OCI-M2 (cell line): ENCODE data around the gene LNPK.
A peak's percentile ranks its signal among the peaks of the same experiment; 100 is the strongest.
"Not testable (repeated sequence)": the region's sequence is repeated elsewhere in the genome, so short reads cannot be mapped to it uniquely, and the experiment has no call there.

Experiments
- DNase-seq: peaks from one replicate; lab custom pipeline; 2025; ENCODE audit not compliant: unreplicated experiment; lab: John Stamatoyannopoulos, UW

LNPK gene, protein sequence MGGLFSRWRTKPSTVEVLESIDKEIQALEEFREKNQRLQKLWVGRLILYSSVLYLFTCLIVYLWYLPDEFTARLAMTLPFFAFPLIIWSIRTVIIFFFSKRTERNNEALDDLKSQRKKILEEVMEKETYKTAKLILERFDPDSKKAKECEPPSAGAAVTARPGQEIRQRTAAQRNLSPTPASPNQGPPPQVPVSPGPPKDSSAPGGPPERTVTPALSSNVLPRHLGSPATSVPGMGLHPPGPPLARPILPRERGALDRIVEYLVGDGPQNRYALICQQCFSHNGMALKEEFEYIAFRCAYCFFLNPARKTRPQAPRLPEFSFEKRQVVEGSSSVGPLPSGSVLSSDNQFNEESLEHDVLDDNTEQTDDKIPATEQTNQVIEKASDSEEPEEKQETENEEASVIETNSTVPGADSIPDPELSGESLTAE

DNA sequence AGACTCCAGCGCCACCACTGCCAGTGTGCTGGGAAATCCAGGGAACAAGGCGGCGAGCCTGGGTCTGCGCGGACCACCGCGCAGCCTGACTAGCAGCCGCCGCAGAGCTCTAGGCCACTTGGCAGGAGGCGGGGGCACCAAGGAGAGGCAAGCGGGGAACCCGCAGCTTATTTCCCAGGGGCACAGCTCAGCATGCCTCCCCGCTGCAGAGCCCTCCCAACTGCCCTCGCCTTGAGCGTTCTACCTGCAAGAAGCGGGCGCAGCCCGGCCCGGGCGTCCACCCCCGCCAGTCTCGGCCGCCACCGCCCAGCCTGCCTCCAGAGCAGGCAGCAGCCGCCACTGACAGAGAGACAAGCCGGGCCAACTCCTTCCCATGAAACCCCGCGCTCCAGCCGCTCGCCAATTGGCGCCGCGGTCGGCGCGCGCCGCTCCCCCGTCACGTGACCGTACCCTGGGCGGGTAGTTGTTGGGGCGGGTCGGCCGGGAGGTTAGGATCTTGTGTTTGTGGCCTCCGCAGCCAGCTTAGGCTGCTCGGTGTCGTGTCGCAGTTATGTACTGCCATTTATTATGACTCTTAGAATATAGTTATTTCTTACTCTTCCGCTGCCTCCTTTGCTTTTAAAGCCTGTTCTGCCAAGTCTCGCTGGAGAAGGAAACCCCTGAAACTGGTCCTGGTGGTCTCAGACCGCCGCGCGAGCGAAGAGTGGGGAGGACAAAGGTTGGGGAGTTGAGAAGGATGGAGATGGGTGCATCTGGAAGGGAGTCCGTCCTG, at the start of gene LNPK:
TSS of gene LNPK (minus strand) at position 352 of the 772 bp plus-strand sequence. CDS start 6,683 bp downstream, outside the sequence.
- DNase-seq, result peak; percentile 62

DNA sequence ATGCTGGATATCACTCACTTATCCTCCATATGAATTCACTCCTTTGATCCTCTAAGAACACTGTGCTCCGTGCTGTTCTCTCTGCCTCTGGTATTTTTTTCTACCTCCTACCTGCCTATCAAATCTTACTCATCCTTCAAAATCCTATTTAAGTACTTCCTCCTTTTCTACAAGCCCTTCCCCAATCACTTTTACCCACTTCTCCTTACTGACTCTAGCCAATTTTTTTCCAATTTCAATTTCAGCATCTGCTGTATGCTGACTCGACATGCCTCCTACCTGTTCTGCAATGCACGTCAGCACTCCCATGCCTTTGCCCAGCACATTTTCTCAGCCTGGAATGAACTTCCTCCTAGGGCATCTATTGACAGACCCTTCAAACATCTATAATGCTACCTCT, 37.3 kb upstream of the LNPK start:
- DNase-seq, result no peak

DNA sequence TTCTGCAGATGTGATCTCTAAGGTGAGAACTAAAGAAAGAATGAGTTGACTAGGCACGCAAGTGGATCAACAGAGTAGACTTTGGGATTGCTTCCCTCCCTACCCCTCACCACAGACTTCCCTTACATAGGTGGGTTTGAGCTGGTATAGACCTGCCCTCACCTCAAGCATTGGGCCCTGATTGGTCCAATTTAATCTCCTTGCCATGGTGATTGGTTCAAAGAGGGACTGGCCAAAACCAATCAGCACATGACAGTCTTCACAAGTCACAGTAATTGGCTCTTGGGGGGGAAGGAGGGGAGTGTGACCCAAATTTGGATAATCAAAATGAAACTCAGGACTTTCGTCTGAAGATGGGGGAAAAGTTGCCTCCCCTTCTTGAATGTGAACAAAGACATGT, 36.6 kb upstream of the LNPK start:
- no peak for DNase-seq

DNA sequence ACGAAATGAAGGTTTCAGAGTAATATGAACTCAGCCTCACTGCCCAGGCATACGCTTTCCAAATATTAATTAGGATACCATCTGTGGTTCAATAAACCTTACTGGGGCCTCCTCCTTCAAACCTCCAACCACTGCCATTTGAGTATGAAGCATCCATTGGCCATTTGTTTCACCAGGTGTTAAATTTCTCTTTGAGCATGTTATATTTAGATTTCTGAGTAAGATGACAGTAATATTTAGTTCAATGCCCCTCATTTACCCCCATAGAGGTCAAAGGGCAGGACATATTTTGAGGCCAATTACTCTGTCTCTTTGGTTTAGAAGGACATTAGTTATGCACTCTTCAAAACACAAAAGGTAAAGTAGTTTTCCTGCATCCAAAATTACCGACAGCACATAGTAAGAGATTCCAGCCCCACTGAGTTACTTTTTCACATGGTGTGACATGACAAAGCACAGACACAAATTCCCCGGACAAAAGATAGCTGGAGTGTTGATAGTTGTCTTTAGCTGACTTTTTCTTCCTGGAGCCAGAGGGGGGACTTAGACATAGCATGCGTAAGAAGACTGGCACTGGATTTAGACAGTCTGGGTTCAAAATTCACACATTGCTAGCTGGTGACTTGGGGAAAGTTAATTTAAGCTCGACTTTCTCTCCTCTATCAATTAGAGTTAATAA, 33.1 kb upstream of the LNPK start:
- DNase-seq, result no peak

DNA sequence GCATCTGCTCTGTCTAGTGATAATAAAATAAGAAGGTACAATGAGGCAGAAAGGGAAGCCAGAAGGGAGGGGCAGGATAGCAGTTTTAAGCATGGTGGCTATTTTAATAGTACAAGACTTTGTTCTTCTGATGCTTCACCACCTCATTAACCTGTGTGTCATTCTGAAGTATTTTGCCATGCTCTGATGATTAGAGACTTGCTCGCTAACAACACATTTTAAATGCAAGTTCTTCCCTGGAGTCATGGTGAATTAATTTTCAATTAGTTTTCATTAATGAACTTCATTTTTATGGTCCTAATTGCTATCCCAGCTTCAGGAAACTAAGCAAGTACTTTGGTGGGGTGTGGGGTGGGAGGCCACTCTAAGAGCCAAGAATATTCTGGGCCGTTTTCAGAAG, 25.7 kb upstream of the LNPK start:
- DNase-seq, result no peak

DNA sequence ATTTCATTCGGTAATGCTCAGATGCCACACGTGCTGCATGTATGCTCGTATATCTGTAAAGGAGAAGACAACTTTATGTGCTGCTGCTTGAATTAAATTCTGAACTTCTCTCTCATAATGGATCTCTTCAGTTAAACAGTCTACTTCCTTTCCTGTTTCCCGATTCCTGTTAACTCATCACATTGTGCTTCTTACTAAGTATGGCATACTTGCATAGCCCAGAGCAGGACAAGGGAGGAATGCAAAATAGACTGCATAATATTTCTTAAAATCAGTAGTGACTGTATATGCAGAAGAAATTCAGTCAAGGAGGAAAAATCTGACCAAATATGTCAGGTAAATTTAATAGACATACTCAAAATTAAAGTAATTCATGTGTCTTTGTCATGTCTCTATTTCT, 23.9 kb upstream of the LNPK start:
- no peak for DNase-seq

DNA sequence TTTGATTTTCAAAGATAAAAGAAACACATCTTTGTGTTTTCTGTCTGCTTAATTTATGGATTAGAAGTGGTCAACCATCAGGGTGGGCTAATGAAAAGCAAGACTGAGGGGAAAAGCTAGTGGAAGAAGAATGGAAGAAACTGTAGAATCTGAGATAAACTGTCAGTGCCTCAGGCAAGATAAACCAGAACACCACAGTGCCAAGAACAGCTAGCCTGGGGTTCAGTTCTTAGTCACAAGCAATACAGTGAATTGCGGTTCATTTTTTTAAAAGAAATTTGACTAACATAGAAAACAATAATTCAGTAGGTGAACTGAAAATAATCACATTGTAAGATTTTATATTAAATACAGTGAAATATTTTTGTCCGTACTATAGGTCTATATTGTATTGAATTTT, 22.0 kb upstream of the LNPK start:
- DNase-seq, result no peak

DNA sequence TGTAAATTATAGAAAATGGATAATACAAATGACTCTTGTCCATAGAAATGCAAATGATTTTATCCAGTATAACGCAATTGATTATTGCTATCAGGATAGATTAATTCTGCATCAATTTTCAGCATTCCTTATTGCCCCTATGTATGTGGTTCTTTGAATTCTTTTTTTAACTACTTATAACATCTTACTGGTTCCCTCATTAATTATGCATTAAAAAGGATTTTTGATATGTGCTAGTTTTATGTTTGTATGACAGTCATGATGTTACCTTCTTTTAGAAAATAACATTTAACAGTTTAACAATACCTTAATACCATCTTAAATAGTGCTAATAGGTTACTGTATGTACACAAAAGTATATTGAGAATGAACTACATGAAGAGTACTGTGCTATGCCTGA, 20.0 kb upstream of the LNPK start:
- no peak for DNase-seq

DNA sequence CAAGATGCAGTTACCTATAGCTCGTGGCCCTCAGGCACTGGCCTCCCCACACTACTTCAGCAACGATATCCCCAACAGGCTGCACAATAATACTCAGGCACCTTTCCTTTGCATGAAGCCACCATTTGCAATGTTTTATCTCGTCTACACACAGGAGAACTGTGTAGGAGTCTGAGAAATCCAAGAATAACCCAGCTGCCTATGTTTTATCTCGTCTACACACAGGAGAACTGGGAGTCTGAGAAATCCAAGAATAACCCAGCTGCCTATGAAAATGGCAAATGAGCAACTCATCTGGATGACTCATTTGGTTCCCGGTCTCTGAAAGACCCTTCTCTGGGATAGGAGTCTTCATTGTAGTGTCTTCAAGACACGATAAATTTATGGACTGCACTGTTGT, 18.3 kb upstream of the LNPK start:
- no peak for DNase-seq

DNA sequence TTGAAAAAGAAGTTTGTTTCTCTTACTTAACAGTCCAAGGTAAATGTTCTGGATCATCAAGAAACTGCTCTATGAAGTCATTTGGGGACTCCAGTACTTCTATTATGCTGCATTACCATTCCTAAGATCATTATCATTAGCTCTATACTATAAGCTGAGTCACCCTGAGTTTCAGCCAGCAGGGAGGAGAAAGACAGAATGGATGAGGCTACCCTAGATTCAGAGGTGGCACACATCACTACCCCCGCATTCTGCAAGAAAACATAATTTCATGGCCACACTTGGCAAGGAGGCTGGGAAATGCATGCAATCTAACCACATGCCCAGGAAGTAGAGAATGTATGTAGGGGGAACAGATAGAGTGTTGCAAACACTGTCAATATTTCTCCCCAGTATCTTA, 16.6 kb upstream of the LNPK start:
- DNase-seq, result no peak

DNA sequence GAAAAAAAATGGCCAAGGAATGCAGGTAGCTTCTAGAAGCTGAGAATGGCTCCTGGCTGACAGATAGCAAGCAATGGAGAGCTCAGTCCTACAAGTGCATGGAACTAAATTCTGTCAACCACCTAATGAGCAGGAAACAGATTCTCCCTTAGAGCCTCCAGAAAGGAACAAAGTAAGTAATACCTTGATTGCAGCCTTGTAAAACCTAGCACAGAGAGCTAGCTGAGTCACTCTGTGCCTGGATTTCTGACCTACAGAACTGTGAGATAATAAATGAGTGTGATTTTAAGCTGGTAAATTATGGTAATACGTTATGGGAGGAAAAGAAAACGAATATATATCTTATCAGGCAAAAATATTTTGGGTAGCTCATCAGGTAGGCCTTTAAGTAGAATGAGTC, 7.4 kb upstream of the LNPK start:
- DNase-seq, result no peak

DNA sequence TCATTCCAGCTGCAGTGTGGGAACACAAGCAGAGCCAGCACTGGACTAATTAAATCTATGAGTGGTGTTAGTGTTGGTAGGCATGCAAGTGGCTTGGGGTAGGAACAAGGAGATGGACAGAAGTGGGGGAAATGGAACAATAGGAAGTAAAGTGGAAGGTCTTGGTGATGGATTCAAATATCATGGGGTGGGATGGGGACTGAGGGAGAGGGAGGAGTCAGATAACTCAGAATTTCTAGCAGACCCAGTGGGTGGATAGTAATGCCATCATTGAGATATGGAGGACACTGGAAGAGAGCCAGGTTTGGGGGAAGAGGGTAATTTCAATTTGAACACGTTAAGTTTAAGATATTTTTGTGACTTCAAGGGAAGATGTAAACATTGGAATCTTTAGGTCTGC, 2.9 kb upstream of the LNPK start:
- DNase-seq, result no peak

DNA sequence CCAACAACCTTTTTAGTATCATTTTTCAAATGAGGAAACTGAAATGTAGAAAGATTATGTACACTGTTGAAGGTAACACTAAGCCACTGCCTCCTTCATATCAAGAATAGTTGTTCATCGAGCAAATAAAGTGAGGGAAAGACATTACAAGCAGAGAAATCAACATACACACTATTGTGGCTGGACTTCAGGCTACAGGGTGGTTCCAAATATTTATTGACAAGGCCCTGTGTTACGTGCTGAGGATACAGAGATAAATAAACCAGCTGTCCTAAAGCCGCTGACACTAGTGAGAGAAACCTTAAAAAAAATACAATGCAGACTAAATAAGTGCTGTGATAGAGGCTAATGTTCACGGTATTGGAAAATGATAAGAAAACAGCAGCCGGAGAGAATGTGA, 1.9 kb upstream of the LNPK start:
- no peak for DNase-seq

DNA sequence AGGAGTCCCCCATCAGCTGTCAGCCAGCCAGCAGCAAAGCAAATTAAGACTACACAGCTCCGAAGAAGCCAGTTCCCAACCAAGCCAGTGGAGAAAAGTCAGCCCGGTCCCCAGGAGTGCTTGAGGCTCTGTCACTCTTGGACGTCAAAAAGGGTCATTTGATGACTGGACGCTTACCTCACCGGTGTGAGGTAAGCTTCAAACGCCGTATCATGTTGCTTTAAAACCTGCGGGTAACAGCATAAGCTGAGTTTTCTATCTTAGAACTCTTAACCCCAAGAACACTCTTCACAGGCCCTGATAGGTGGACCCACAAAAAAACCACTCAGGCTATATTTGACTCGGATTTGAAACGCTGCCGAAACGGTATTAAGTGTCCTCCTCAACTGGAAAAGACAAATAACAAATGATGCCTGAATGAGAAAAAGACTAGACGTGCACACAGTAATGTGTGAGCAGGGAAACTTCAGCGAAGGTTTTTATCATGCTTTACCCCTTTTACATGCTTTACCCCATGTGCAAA, 682 bp upstream of the LNPK start:
- no peak for DNase-seq

DNA sequence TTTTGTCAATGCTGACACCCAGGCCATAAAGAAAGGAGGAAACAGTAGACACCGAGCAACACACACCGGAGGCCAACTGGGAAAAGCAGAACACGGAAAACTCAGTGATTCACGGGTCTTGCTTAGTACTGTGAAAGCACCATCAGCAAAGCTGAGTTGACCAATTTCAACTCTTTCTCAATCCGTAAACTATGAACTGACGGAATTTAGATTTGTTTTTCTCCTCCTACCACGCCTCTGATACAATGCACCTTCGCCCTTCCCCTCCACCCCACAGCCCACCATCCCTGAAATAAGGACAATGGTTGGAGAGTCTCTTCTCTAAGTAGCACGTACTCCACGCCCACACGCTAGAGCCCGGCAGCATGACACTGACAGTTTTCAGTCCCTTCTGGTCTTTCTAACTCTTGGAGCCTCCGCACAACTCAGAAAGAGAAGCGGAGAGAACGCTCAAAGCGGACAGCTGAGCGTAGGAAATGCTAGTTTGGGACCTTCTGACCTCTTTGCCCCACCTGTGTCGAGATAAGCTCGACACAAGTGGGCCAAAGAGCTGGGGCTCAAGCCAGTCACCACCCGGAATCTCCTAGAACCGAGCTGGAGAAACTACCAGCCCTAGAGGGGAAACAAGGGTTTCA, 669 bp downstream of the LNPK start:
- DNase-seq, result no peak

DNA sequence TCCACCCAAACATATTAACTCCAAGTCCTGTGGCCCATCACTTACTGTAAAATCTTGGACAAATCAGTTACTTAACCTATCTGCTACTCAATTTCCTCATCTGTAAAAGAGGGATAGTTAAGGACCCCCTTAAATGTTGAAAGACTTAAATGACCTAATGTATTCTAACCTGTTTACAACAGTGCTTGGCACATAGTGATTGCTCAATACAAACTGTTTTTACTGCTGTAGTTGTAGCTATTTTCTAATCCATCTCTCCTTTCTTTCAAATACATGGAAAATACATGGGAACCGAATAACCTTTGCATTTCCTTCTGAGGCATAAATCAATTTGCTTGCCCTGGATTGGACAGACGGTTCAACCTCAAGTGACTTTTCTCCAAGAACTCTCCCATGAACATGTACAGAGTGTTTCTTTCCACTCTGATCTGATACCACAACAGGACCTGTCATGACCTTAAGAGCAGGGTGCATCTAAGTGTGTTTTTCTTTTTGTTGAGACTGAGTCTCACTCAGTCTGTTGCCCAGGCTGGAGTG, 2.7 kb downstream of the LNPK start:
- no peak for DNase-seq

DNA sequence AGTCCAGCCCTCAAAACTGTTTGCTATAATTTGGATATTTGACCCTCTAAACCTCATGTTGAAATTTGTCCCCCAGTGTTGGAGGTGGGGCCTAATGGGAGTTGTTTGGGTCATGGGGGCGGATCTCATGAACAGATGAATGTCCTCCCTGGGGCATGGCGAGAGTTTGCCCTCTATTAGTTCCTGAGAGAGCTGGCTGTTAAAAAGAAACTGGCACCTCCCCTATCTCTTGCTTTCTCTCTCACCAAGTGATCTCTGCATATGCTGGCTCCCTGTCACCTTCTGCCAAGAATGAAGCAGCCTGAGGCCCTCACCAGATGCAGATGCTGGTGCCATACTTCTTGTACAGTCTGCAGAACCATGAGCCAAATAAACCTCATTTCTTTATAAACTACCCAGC, 12.0 kb downstream of the LNPK start:
- DNase-seq, result no peak

DNA sequence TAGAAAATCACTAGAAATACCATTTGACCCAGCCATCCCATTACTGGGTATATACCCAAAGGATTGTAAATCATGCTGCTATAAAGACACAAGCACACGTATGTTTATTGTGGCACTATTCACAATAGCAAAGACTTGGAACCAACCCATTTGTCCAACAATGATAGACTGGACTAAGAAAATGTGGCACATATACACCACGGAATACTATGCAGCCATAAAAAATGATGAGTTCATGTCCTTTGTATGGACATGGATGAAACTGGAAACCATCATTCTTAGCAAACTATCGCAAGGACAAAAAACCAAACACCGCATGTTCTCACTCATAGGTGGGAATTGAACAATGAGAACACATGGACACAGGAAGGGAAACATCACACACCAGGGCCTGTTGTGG, 14.9 kb downstream of the LNPK start:
- not testable (repeated sequence) for DNase-seq

DNA sequence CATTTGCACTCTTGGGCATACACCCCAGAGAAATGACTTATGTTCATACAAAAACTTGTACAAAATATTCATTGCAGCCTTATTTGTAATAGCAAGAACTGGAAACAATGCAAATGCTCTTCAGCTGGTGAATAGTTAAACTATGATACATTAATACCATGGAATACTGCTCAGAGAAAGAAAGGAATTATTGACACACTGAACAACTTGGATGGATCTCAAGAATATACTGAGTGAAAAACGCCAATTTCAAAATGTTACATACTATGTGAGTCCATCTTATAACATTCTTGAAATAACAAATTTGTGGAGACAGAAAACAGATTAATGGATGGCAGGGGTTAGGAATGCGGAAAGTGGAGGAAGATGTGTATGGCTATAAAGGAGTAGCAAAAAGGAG, 17.2 kb downstream of the LNPK start:
- DNase-seq, result no peak

DNA sequence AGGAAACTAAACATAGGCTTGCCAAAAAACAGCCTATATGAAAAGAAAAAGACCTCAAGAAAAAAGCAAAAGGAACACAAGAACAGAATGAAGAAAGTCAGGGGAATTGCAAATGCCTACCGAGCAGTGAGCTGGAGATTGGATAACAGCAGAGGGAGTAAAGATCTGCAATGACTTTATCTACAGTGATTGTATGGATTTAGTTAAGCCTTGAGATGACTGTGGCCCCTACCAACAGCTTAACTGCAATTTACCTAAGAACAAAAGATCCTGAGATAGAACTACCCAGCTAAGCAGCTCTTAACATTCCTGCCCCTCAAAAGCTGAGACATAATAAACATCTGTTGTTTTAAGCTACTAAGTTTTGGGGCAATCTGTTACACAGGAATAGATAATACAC, 20.5 kb downstream of the LNPK start:
- DNase-seq, result no peak
